SK-N-SH treated with all-trans-retinoic acid at 6 μM for 48 hours (cell line): ENCODE measurements around the gene WNK2.

Source experiments
- ATAC-seq: fragments of 200-7000 bp; cut with Tn5 transposase; 3 replicates; pipeline ENCODE4 v1.9.1; 2020; ENCODE audit warnings: mild to moderate bottlenecking, moderate library complexity
- ARNTL ChIP-seq: fragments of 450-650 bp; formaldehyde crosslinking; IDR thresholded peaks from 2 replicates; pipeline ENCODE4 v1.5.0; 2020; ENCODE audit warnings: low read depth, mild to moderate bottlenecking, moderate library complexity, borderline replicate concordance
- BACH2 ChIP-seq: fragments of 250-450 bp; sonication (Bioruptor Pico); IDR thresholded peaks from 2 replicates; pipeline ENCODE4 v1.9.0; 2021; ENCODE audit warnings: mild to moderate bottlenecking, borderline replicate concordance
- CREB5 ChIP-seq: fragments of 250-450 bp; sonication (Bioruptor Pico); IDR thresholded peaks from 2 replicates; pipeline ENCODE4 v1.5.1; 2020; ENCODE audit warnings: low read depth, mild to moderate bottlenecking, moderate library complexity
- CSDC2 ChIP-seq: fragments of 250-450 bp; sonication (Bioruptor Pico); IDR thresholded peaks from 2 replicates; pipeline ENCODE4 v1.5.0; 2020; ENCODE audit warnings: mild to moderate bottlenecking, moderate library complexity
- ESRRG ChIP-seq: fragments of 250-450 bp; sonication (Bioruptor Pico); IDR thresholded peaks from 2 replicates; pipeline ENCODE4 v1.6.1; 2021; ENCODE audit warnings: mild to moderate bottlenecking
- GLIS3 ChIP-seq: fragments of 250-450 bp; sonication (Bioruptor Pico); IDR thresholded peaks from 2 replicates; pipeline ENCODE4 v1.5.0; 2020; ENCODE audit warnings: mild to moderate bottlenecking, moderate library complexity
- ISL1 ChIP-seq: fragments of 250-450 bp; sonication (Bioruptor Pico); IDR thresholded peaks from 2 replicates; pipeline ENCODE4 v2.1.2; 2022; ENCODE audit warnings: mild to moderate bottlenecking, moderate library complexity
- OSR1 ChIP-seq: fragments of 250-450 bp; sonication (Bioruptor Pico); IDR thresholded peaks from 2 replicates; pipeline ENCODE4 v1.8.0; 2022; ENCODE audit warnings: moderate library complexity, mild to moderate bottlenecking, inconsistent platforms
- POU6F1 ChIP-seq: fragments of 250-450 bp; sonication (Bioruptor Pico); IDR thresholded peaks from 2 replicates; pipeline ENCODE4 v1.8.0; 2021; ENCODE audit warnings: low read depth, mild to moderate bottlenecking, moderate library complexity, borderline replicate concordance
- SNAI2 ChIP-seq: fragments of 250-450 bp; sonication (Bioruptor Pico); IDR thresholded peaks from 2 replicates; pipeline ENCODE4 v1.5.0; 2020; ENCODE audit warnings: mild to moderate bottlenecking, moderate library complexity
- TCF4 ChIP-seq: fragments of 250-450 bp; sonication (Bioruptor Pico); IDR thresholded peaks from 2 replicates; pipeline ENCODE4 v1.8.0; 2021; ENCODE audit warnings: mild to moderate bottlenecking, moderate library complexity, borderline replicate concordance
- TSHZ2 ChIP-seq: fragments of 250-450 bp; sonication (Bioruptor Pico); IDR thresholded peaks from 2 replicates; pipeline ENCODE4 v1.5.0; 2020; ENCODE audit warnings: mild to moderate bottlenecking, moderate library complexity
- ZC3H10 ChIP-seq: fragments of 250-450 bp; sonication (Bioruptor Pico); IDR thresholded peaks from 2 replicates; pipeline ENCODE4 v1.5.1; 2021; ENCODE audit warnings: mild to moderate bottlenecking, moderate library complexity
- ZFP3 ChIP-seq: fragments of 250-450 bp; sonication (Bioruptor Pico); IDR thresholded peaks from 2 replicates; pipeline ENCODE4 v1.5.0; 2020; ENCODE audit warnings: mild to moderate bottlenecking, moderate library complexity
- ZNF565 ChIP-seq: fragments of 450-650 bp; formaldehyde crosslinking; conservative IDR thresholded peaks from 2 replicates; pipeline ENCODE4 v1.5.0; 2020; ENCODE audit warnings: low read depth, mild to moderate bottlenecking, moderate library complexity
- ZNF70 ChIP-seq: fragments of 450-650 bp; formaldehyde crosslinking; IDR thresholded peaks from 2 replicates; pipeline ENCODE4 v1.5.0; 2020; ENCODE audit warnings: mild to moderate bottlenecking, moderate library complexity
- ZNF8 ChIP-seq: fragments of 450-650 bp; formaldehyde crosslinking; IDR thresholded peaks from 2 replicates; pipeline ENCODE4 v1.5.0; 2020; ENCODE audit warnings: mild to moderate bottlenecking, moderate library complexity
- TF ChIP-seq, protein P1 (sequence below): fragments of 250-450 bp; sonication (Bioruptor Pico); IDR thresholded peaks from 2 replicates; pipeline ENCODE4 v1.5.1; 2021; ENCODE audit warnings: mild to moderate bottlenecking, moderate library complexity

The WNK2 gene

DNA sequence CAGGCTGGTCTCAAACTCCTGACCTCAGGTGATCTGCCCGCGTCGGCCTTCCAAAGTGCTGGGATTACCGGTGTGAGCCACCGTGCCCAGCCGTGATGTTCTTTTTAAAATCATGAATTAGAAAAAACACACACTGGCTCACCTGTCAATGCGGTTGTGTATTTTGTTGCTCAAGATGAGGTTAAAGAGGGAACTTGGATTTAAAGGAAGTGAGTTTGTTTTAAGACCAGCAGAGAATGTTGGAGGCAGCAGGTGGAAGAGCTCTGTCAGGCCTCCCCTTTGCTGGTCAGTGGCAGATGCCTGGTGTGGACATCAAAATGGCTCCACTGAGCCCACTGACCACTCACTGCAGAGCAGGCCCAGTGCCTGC lies 38.9 kb downstream of the WNK2 start:
- no peak; the same call in 2 of the 3 replicates for ATAC-seq
- TF ChIP-seq ZC3H10 (CRISPR knock-in tag) (no peak), TSHZ2 (CRISPR knock-in tag) (no peak), POU6F1 (CRISPR knock-in tag) (no peak)

- TF ChIP-seq ZNF565 (CRISPR knock-in tag) = no peak
- TF ChIP-seq OSR1 (CRISPR knock-in tag) = no peak
- TF ChIP-seq ZC3H10 (CRISPR knock-in tag) = no peak
- TF ChIP-seq POU6F1 (CRISPR knock-in tag) = no peak
- no peak for TF ChIP-seq CSDC2
- TF ChIP-seq ARNTL = no peak
- no peak for TF ChIP-seq BACH2 (CRISPR knock-in tag)
- TF ChIP-seq ISL1 (CRISPR knock-in tag) = no peak
- TF ChIP-seq ZFP3 (CRISPR knock-in tag) = no peak
- no peak for TF ChIP-seq ZNF70 (CRISPR knock-in tag)
- TF ChIP-seq TCF4 = no peak
- TF ChIP-seq, protein P1, sequence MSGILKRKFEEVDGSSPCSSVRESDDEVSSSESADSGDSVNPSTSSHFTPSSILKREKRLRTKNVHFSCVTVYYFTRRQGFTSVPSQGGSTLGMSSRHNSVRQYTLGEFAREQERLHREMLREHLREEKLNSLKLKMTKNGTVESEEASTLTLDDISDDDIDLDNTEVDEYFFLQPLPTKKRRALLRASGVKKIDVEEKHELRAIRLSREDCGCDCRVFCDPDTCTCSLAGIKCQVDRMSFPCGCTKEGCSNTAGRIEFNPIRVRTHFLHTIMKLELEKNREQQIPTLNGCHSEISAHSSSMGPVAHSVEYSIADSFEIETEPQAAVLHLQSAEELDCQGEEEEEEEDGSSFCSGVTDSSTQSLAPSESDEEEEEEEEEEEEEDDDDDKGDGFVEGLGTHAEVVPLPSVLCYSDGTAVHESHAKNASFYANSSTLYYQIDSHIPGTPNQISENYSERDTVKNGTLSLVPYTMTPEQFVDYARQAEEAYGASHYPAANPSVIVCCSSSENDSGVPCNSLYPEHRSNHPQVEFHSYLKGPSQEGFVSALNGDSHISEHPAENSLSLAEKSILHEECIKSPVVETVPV (CRISPR knock-in tag) = no peak
- TF ChIP-seq ESRRG (CRISPR knock-in tag) = no peak
- TF ChIP-seq ZNF8 (CRISPR knock-in tag) = no peak
- TF ChIP-seq SNAI2 (CRISPR knock-in tag) = no peak
- no peak for TF ChIP-seq TSHZ2 (CRISPR knock-in tag)
- TF ChIP-seq GLIS3 = no peak
- TF ChIP-seq CREB5 (CRISPR knock-in tag) = no peak
- peak; percentile 93 for ATAC-seq
Measured at GRCh38 chr9:93223260-93224180, 39.6 kb downstream of the WNK2 start.
